HEK293 (cell line): ENCODE data around the gene LIMK1.
A peak's percentile ranks its signal among the peaks of the same experiment; 100 is the strongest.

Experiments used
- CTCF ChIA-PET: fragments of 350-600 bp; formaldehyde crosslinking; extraction: SDS; loops from one replicate; lab custom pipeline; 2021; ENCODE audit warnings: antibody characterized with exemption; lab: Yijun Ruan, JAX
- POLR2A ChIA-PET: fragments of 300-600 bp; formaldehyde crosslinking; extraction: SDS; loops from one replicate; lab custom pipeline; 2020; ENCODE audit warnings: antibody characterized with exemption, inconsistent platforms; lab: Yijun Ruan, JAX
- H3K27ac ChIP-seq: fragments of 200-500 bp; sonication (Bioruptor generic); 2 replicates; pipeline ENCODE4 v1.5.1; 2014; ENCODE audit warnings: low read depth, low read length, control low read depth, inconsistent platforms; ENCODE audit errors: extremely low read depth
- H3K36me3 ChIP-seq, 2 experiments: fragments of 200-500 bp in 1 of 2; sonication (Bioruptor generic) in 1 of 2; 1 replicate in 1 of 2; 2 replicates in 1 of 2; pipeline ENCODE4 v1.5.1; 2014 to 2017; ENCODE audit warnings: inconsistent platforms in 2 of 2, low read length in 2 of 2; ENCODE audit not compliant: control insufficient read depth in 2 of 2, insufficient read depth in 1 of 2
- H3K4me1 ChIP-seq: fragments of 200-500 bp; sonication (Bioruptor generic); 2 replicates; pipeline ENCODE4 v1.5.1; 2014; ENCODE audit warnings: mild to moderate bottlenecking, low read length, inconsistent platforms; ENCODE audit not compliant: control insufficient read depth, insufficient read depth
- H3K4me3 ChIP-seq: 2 replicates; pipeline ENCODE4 v1.5.1; 2011; ENCODE audit warnings: low read depth, mild to moderate bottlenecking, control low read depth, low read length, moderate library complexity
- H3K9me3 ChIP-seq: fragments of 200-500 bp; sonication (Bioruptor generic); 2 replicates; pipeline ENCODE4 v1.5.1; 2014; ENCODE audit warnings: low read depth, low read length, inconsistent platforms; ENCODE audit not compliant: control insufficient read depth, insufficient read depth
- EGR2 ChIP-seq: fragments of 450-650 bp; formaldehyde crosslinking; IDR thresholded peaks from 2 replicates; pipeline ENCODE4 v1.5.1; 2016; ENCODE audit warnings: low read depth, missing biosample characterization, missing genetic modification characterization
- GFI1B ChIP-seq: fragments of 450-650 bp; formaldehyde crosslinking; IDR thresholded peaks from 2 replicates; pipeline ENCODE4 v1.5.1; 2016; ENCODE audit warnings: missing biosample characterization, missing genetic modification characterization
- GLI2 ChIP-seq: fragments of 450-650 bp; formaldehyde crosslinking; IDR thresholded peaks from 2 replicates; pipeline ENCODE4; 2017; ENCODE audit warnings: missing biosample characterization, missing genetic modification characterization, low read depth, borderline replicate concordance
- GLIS2 ChIP-seq: fragments of 450-650 bp; formaldehyde crosslinking; IDR thresholded peaks from 2 replicates; pipeline ENCODE4 v1.5.1; 2016; ENCODE audit warnings: missing biosample characterization, missing genetic modification characterization
- HOXC10 ChIP-seq: sonication (generic); formaldehyde crosslinking; IDR thresholded peaks from 2 replicates; pipeline ENCODE4 v1.8.1; 2023; ENCODE audit warnings: mild to moderate bottlenecking, missing genetic modification reagents
- IKZF3 ChIP-seq: fragments of 450-650 bp; IDR thresholded peaks from 2 replicates; pipeline ENCODE4 v1.5.0; 2018; ENCODE audit warnings: missing biosample characterization, mild to moderate bottlenecking, missing genetic modification characterization, moderate library complexity
- KLF10 ChIP-seq: fragments of 450-650 bp; IDR thresholded peaks from 2 replicates; pipeline ENCODE4 v1.5.1; 2018; ENCODE audit warnings: missing biosample characterization, mild to moderate bottlenecking, missing genetic modification characterization
- KLF9 ChIP-seq: fragments of 450-650 bp; formaldehyde crosslinking; IDR thresholded peaks from 2 replicates; pipeline ENCODE4 v1.5.1; 2016; ENCODE audit warnings: missing biosample characterization, missing genetic modification characterization, low read depth
- MZF1 ChIP-seq: fragments of 450-650 bp; formaldehyde crosslinking; IDR thresholded peaks from 2 replicates; pipeline ENCODE4 v1.5.1; 2017; ENCODE audit warnings: missing biosample characterization, missing genetic modification characterization, borderline replicate concordance
- OVOL3 ChIP-seq: fragments of 450-650 bp; formaldehyde crosslinking; IDR thresholded peaks from 2 replicates; pipeline ENCODE4 v1.5.1; 2016; ENCODE audit warnings: missing biosample characterization, missing genetic modification characterization
- WT1 ChIP-seq: fragments of 450-650 bp; formaldehyde crosslinking; IDR thresholded peaks from 2 replicates; pipeline ENCODE4 v1.5.1; 2016; ENCODE audit warnings: missing biosample characterization, missing genetic modification characterization
- YY1 ChIP-seq: fragments of 450-650 bp; formaldehyde crosslinking; IDR thresholded peaks from 2 replicates; pipeline ENCODE4 v1.5.1; 2018; ENCODE audit warnings: missing biosample characterization, missing genetic modification characterization
- ZFHX2 ChIP-seq: fragments of 450-650 bp; formaldehyde crosslinking; conservative IDR thresholded peaks from 2 replicates; pipeline ENCODE4 v1.5.1; 2016; ENCODE audit warnings: missing biosample characterization, missing genetic modification characterization
- ZFP41 ChIP-seq: fragments of 450-650 bp; formaldehyde crosslinking; IDR thresholded peaks from 2 replicates; pipeline ENCODE4 v1.5.1; 2016; ENCODE audit warnings: missing biosample characterization, missing genetic modification characterization, borderline replicate concordance
- ZNF114 ChIP-seq: fragments of 450-650 bp; formaldehyde crosslinking; IDR thresholded peaks from 2 replicates; pipeline ENCODE4 v1.5.0; 2017; ENCODE audit warnings: missing biosample characterization, missing genetic modification characterization
- ZNF140 ChIP-seq: fragments of 450-650 bp; formaldehyde crosslinking; IDR thresholded peaks from 2 replicates; pipeline ENCODE4 v1.5.1; 2016; ENCODE audit warnings: missing biosample characterization, missing genetic modification characterization
- ZNF146 ChIP-seq: fragments of 450-650 bp; formaldehyde crosslinking; IDR thresholded peaks from 2 replicates; pipeline ENCODE4 v1.5.1; 2016; ENCODE audit warnings: missing biosample characterization, missing genetic modification characterization
- ZNF18 ChIP-seq: fragments of 450-650 bp; formaldehyde crosslinking; IDR thresholded peaks from 2 replicates; pipeline ENCODE4 v1.5.1; 2016; ENCODE audit warnings: missing biosample characterization, missing genetic modification characterization
- ZNF239 ChIP-seq: fragments of 450-650 bp; formaldehyde crosslinking; IDR thresholded peaks from 2 replicates; pipeline ENCODE4 v1.5.1; 2016; ENCODE audit warnings: missing biosample characterization, missing genetic modification characterization
- ZNF341 ChIP-seq: fragments of 450-650 bp; formaldehyde crosslinking; IDR thresholded peaks from 2 replicates; pipeline ENCODE4; 2016; ENCODE audit warnings: low read depth, missing biosample characterization, missing genetic modification characterization
- ZNF354C ChIP-seq: fragments of 450-650 bp; formaldehyde crosslinking; IDR thresholded peaks from 2 replicates; pipeline ENCODE4 v1.5.1; 2016; ENCODE audit warnings: missing biosample characterization, missing genetic modification characterization, low read depth, borderline replicate concordance
- ZNF416 ChIP-seq: fragments of 450-650 bp; formaldehyde crosslinking; IDR thresholded peaks from 2 replicates; pipeline ENCODE4 v1.5.1; 2016; ENCODE audit warnings: missing biosample characterization, missing genetic modification characterization
- ZNF426 ChIP-seq: fragments of 450-650 bp; formaldehyde crosslinking; IDR thresholded peaks from 2 replicates; pipeline ENCODE4 v1.5.1; 2017; ENCODE audit warnings: missing biosample characterization, missing genetic modification characterization, mild to moderate bottlenecking, inconsistent platforms, moderate library complexity
- ZNF501 ChIP-seq: fragments of 450-650 bp; formaldehyde crosslinking; IDR thresholded peaks from 2 replicates; pipeline ENCODE4 v1.5.1; 2016; ENCODE audit warnings: missing biosample characterization, missing genetic modification characterization
- ZNF514 ChIP-seq: fragments of 450-650 bp; formaldehyde crosslinking; IDR thresholded peaks from 2 replicates; pipeline ENCODE4 v1.5.1; 2016; ENCODE audit warnings: missing biosample characterization, missing genetic modification characterization
- ZNF623 ChIP-seq: fragments of 450-650 bp; formaldehyde crosslinking; IDR thresholded peaks from 2 replicates; pipeline ENCODE4 v1.5.1; 2016; ENCODE audit warnings: missing biosample characterization, missing genetic modification characterization
- ZNF626 ChIP-seq: fragments of 450-650 bp; sonication (Bioruptor Pico); formaldehyde crosslinking; IDR thresholded peaks from 2 replicates; pipeline ENCODE4 v1.5.1; 2018; ENCODE audit warnings: missing biosample characterization, missing genetic modification characterization, inconsistent platforms
- ZNF658 ChIP-seq: fragments of 450-650 bp; formaldehyde crosslinking; IDR thresholded peaks from 2 replicates; pipeline ENCODE4; 2016; ENCODE audit warnings: missing biosample characterization, missing genetic modification characterization
- ZNF701 ChIP-seq: fragments of 450-650 bp; formaldehyde crosslinking; IDR thresholded peaks from 2 replicates; pipeline ENCODE4 v1.5.1; 2016; ENCODE audit warnings: missing biosample characterization, missing genetic modification characterization
- ZNF777 ChIP-seq: fragments of 450-650 bp; formaldehyde crosslinking; IDR thresholded peaks from 2 replicates; pipeline ENCODE4 v1.5.1; 2017; ENCODE audit warnings: missing biosample characterization, missing genetic modification characterization, borderline replicate concordance
- ZNF792 ChIP-seq: fragments of 450-650 bp; formaldehyde crosslinking; IDR thresholded peaks from 2 replicates; pipeline ENCODE4 v1.5.1; 2016; ENCODE audit warnings: missing biosample characterization, missing genetic modification characterization
- ZNF830 ChIP-seq: fragments of 450-650 bp; IDR thresholded peaks from 2 replicates; pipeline ENCODE4 v1.5.0; 2018; ENCODE audit warnings: missing biosample characterization, missing genetic modification characterization, low read depth, mild to moderate bottlenecking, moderate library complexity
- ZXDB ChIP-seq: fragments of 450-650 bp; formaldehyde crosslinking; IDR thresholded peaks from 2 replicates; pipeline ENCODE4 v1.5.1; 2016; ENCODE audit warnings: missing biosample characterization, missing genetic modification characterization

Gene LIMK1

GRCh38 chr7:74071121-74071520 lies 12.5 kb upstream of the LIMK1 start:
- Histone ChIP-seq H3K4me1 (no peaks in the 10 kb centered on the region), H3K9me3 (no peaks in the 10 kb centered on the region), H3K27ac (no peak overlapping the region), H3K36me3 (no peaks in the 10 kb centered on the region), H3K4me3 (no peak overlapping the region)
- CTCF ChIA-PET: no interaction called here
- TF ChIP-seq ZNF416 (tag by site-specific recombination): no peak
- TF ChIP-seq EGR2 (tag by site-specific recombination): peak; percentile 96
- no peak for TF ChIP-seq ZNF18
- TF ChIP-seq ZNF239 (tag by site-specific recombination): no peak
- TF ChIP-seq ZFHX2: peak; percentile 94
- no peak for TF ChIP-seq ZNF658 (tag by site-specific recombination)
- TF ChIP-seq GFI1B (tag by site-specific recombination): no peak
- POLR2A ChIA-PET: interaction anchor here (0.8 kb wide), 1 partner anchor 9 kb away, joined by 4 read pairs; no protein-coding TSS in a partner anchor

- Histone ChIP-seq H3K9me3 (no peaks in the 10 kb centered on the region), H3K36me3 (no peaks in the 10 kb centered on the region), H3K4me1 (peaks cover 3% of the 10 kb centered on the region), H3K4me3 (no peak overlapping the region), H3K27ac (no peak overlapping the region)
- POLR2A ChIA-PET: no interaction called here
- TF ChIP-seq WT1 (tag by site-specific recombination) (no peak), ZNF426 (tag by site-specific recombination) (no peak), GLI2 (tag by site-specific recombination) (no peak), YY1 (tag by site-specific recombination) (no peak), GLIS2 (tag by site-specific recombination) (no peak), ZNF777 (tag by site-specific recombination) (no peak), ZXDB (no peak), ZNF146 (tag by site-specific recombination) (no peak), KLF10 (no peak), ZNF792 (tag by site-specific recombination) (no peak), ZNF514 (tag by site-specific recombination) (no peak), OVOL3 (tag by site-specific recombination) (no peak), ZNF501 (tag by site-specific recombination) (no peak), ZNF140 (tag by site-specific recombination) (no peak), ZNF701 (tag by site-specific recombination) (no peak), IKZF3 (tag by site-specific recombination) (no peak), ZNF626 (tag by site-specific recombination) (no peak), ZNF354C (tag by site-specific recombination) (no peak)
- CTCF ChIA-PET: interaction anchor here (0.6 kb wide), 1 partner anchor 126 kb away, joined by 3 read pairs; no protein-coding TSS in a partner anchor
These were observed 8.8 kb upstream of the LIMK1 start for GRCh38 chr7:74074770-74075169.

- POLR2A ChIA-PET: interaction anchor here (1.1 kb wide), 1 partner anchor 96 kb away, joined by 6 read pairs; the partner anchor contains the start of gene EIF4H
- Histone ChIP-seq H3K4me3 (no peak overlapping the region), H3K27ac (peak overlapping the region; percentile 38)
- TF ChIP-seq OVOL3 (tag by site-specific recombination) (no peak), ZNF341 (tag by site-specific recombination) (no peak), KLF9 (no peak), ZFP41 (no peak), ZNF239 (tag by site-specific recombination) (no peak), ZNF114 (no peak), ZNF623 (tag by site-specific recombination) (no peak), HOXC10 (CRISPR knock-in tag) (no peak), ZNF830 (tag by site-specific recombination) (no peak), MZF1 (tag by site-specific recombination) (no peak)
These were observed 5.1 kb upstream of the LIMK1 start for GRCh38 chr7:74078461-74078860.

More at GRCh38 chr7:74078461-74078860, 5.1 kb upstream of the LIMK1 start:
- no peaks in the 10 kb centered on the region for H3K36me3 ChIP-seq
- no peaks in the 10 kb centered on the region for H3K9me3 ChIP-seq
- CTCF ChIA-PET: interaction anchor here (0.9 to 3.3 kb wide), 5 partner anchors 10 to 323 kb away, joined by 3 to 20 read pairs (median 3); no protein-coding TSS in a partner anchor
- peaks cover 7% of the 10 kb centered on the region for H3K4me1 ChIP-seq
